GM18519 (cell line): Measurements from ENCODE around the gene DEAF1.

Experiments
- ATAC-seq: cut with Tn5 transposase; IDR thresholded peaks from one replicate; pipeline ENCODE4 v1.9.1; 2021; ENCODE audit warnings: mild to moderate bottlenecking, moderate library complexity; ENCODE audit not compliant: unreplicated experiment, low FRiP score

Gene DEAF1

GRCh38 chr11:628056-628455 lies 67.0 kb downstream of the DEAF1 start:
- no peak for ATAC-seq

- no peak for ATAC-seq
Measured at GRCh38 chr11:627308-627576, 67.8 kb downstream of the DEAF1 start.

- ATAC-seq, result no peak
Measured at GRCh38 chr11:626475-627307, 68.3 kb downstream of the DEAF1 start, which contains the start of gene SCT. SCT (minus strand) TSS chr11:627181; CDS start chr11:627143, 38 bp downstream.

- ATAC-seq, result no peak
Measured at GRCh38 chr11:625636-626268, 69.3 kb downstream of the DEAF1 start.

GRCh38 chr11:624705-625635 lies 70.1 kb downstream of the DEAF1 start, which contains the start of gene CDHR5:
CDHR5 (minus strand) TSS chr11:624955; CDS start chr11:624902, 53 bp downstream.
- ATAC-seq, result no peak

- no peak for ATAC-seq
Measured at GRCh38 chr11:623999-624704, 70.9 kb downstream of the DEAF1 start.

- no peak for ATAC-seq
Measured at GRCh38 chr11:623349-623869, 71.6 kb downstream of the DEAF1 start.

GRCh38 chr11:621838-622237 lies 73.2 kb downstream of the DEAF1 start:
- ATAC-seq, result no peak

- no peak for ATAC-seq
Measured at GRCh38 chr11:620935-621814, 73.8 kb downstream of the DEAF1 start.

GRCh38 chr11:620201-620600 lies 74.8 kb downstream of the DEAF1 start:
- no peak for ATAC-seq

- ATAC-seq, result no peak
Measured at GRCh38 chr11:619628-620050, 75.4 kb downstream of the DEAF1 start.

GRCh38 chr11:618856-619627 lies 76.0 kb downstream of the DEAF1 start:
- no peak for ATAC-seq

GRCh38 chr11:617912-618682 lies 76.9 kb downstream of the DEAF1 start:
- ATAC-seq, result no peak

- ATAC-seq, result no peak
Measured at GRCh38 chr11:617199-617911, 77.7 kb downstream of the DEAF1 start.

GRCh38 chr11:616320-617198 lies 78.5 kb downstream of the DEAF1 start:
- no peak for ATAC-seq
